Coronary artery (tissue), 2 donors: Measurements from ENCODE around the gene RBM8A.

Experiments
- DNase-seq: peaks from one replicate; pipeline ENCODE4 v3.0.0-alpha.2; 2017; ENCODE audit warnings: low spot score
- H3K27ac ChIP-seq, 2 donors: fragments of 200-600 bp; sonication (generic); one replicate each; pipeline ENCODE4 v1.5.1; 2016 to 2019
- H3K4me3 ChIP-seq: fragments of 200-600 bp; sonication (generic); 2 replicates; pipeline ENCODE4 v1.5.1; 2016; ENCODE audit warnings: mild to moderate bottlenecking, moderate library complexity
- TF ChIP-seq, protein P1 (sequence below): fragments of 200-600 bp; sonication (generic); IDR thresholded peaks from one replicate; pipeline ENCODE4 v1.5.1; 2019; ENCODE audit warnings: antibody characterized with exemption

RBM8A gene

DNA sequence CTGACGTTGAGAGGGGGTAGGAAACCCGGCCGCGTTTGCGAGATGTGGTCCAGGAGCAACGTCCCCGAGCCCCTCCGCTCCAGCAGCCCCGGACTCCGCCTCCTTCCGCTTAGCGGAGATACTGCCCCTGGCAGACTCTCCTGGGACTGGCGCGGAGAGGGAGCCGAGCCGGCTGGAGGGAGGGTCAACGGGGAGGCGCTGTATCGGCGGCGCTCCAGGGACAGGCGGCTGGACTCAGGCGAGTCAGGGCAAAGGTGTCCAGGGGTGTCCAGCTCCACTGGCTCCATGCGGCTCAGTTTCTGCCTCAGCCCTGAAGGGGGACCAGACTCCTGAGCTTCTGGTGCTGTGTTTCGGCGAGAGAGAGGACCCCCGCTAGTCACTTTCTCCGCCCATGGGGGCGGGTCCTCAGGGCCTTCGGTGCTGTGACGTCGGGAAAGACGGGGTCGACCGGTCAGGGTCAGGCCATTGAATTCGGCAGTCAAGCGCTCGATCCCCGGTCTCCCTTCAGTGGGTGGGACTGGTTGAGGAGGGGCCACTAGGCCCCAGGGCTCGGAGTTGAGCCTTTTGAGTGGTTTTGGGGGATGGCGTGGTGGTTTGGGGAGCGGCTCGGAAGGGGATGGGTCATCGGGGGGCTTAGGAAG is 33.3 kb upstream of the RBM8A start:
- H3K27ac ChIP-seq: peak overlapping the region; percentile 83 to 93
- peak; percentile 91 for DNase-seq

DNA sequence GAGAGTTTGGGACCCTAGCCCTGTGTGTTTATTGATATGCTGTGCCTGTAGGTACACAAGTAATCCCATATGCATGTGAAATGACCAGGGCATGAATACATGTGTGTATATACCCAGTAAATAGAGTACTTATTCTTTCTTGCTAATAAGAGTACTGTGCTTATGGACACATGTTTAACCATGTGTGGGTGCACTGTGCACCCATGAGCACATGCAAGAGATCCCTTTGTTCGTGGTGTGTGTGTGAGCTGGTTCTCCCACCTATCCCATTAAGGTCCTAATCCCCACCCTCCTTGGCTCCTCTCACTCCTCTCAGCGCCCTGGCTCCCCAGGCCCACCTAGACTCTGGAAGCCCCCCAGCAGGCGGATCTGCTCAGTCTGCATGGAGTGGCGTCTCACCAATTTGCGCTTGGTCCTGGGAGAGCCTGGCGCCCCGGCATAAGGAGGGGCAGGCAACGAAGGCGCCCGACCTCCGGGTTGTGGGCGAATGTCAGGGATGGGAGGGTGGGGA is 32.7 kb upstream of the RBM8A start:
- TF ChIP-seq, protein P1, sequence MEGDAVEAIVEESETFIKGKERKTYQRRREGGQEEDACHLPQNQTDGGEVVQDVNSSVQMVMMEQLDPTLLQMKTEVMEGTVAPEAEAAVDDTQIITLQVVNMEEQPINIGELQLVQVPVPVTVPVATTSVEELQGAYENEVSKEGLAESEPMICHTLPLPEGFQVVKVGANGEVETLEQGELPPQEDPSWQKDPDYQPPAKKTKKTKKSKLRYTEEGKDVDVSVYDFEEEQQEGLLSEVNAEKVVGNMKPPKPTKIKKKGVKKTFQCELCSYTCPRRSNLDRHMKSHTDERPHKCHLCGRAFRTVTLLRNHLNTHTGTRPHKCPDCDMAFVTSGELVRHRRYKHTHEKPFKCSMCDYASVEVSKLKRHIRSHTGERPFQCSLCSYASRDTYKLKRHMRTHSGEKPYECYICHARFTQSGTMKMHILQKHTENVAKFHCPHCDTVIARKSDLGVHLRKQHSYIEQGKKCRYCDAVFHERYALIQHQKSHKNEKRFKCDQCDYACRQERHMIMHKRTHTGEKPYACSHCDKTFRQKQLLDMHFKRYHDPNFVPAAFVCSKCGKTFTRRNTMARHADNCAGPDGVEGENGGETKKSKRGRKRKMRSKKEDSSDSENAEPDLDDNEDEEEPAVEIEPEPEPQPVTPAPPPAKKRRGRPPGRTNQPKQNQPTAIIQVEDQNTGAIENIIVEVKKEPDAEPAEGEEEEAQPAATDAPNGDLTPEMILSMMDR: no peak
- H3K4me3 ChIP-seq: peak overlapping the region; percentile 77
- H3K27ac ChIP-seq: peak overlapping the region; percentile 83 to 93
- DNase-seq: no peak

More for the DNA sequence above, 33.3 kb upstream of the RBM8A start:
- H3K4me3 ChIP-seq: peak overlapping the region; percentile 77
- TF ChIP-seq, protein P1: no peak

DNA sequence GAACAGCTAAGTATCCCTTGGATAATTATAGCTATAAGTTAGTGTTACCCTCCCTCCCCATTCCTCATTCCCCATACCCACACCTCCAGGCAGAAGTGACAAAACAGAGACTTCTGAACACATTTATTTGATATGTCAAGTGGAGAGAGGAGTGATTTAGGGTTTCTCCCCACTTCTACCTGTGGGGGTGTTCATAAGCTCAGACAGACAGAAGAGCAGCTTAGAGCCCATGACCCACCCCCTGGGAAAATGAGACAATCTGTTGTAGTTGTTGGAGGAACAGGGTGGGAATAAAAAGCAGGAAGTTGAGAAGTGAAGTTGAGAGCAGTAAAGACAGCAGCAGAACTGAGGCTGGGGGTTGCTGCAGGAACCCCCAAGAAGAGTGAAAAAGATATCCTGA is 32.0 kb upstream of the RBM8A start:
- no peak for DNase-seq
- TF ChIP-seq, protein P1: no peak
- H3K27ac ChIP-seq: peak overlapping the region in 1 of 2 donors; percentile 93
- no peak overlapping the region for H3K4me3 ChIP-seq

DNA sequence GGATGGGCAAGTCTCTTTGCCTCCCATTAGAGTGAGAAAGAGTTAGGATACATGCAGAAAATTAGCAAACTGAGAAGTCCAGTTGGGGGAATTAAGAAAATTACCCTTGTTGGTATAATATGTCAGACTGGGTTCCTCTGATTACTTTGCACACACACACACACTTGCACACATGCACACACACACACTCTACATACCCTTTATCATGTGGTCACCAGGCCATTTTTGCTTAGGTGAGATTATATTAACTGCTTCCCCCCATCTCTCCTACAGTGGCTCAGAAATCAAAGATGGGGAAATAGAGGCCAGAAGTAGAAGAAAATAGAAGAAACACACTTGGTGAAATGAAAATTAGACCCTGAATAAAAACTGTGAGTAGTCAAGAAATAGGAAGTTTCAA is 31.4 kb upstream of the RBM8A start:
- peak overlapping the region; percentile 26 to 99 for H3K27ac ChIP-seq

GRCh38 chr1:145957443-145958319 is 30.4 kb upstream of the RBM8A start, which contains the start of gene LIX1L:
TSS of gene LIX1L (minus strand) at chr1:145958017. CDS start at chr1:145957927, 90 bp downstream.
- Histone ChIP-seq H3K27ac (peak within 1 kb of the TSS; percentile 95 to 99), H3K4me3 (peak within 1 kb of the TSS; percentile 93)
- peak; percentile 98 for DNase-seq
- TF ChIP-seq, protein P1: no peak

More for the DNA sequence above, 31.4 kb upstream of the RBM8A start:
- H3K4me3 ChIP-seq: no peak overlapping the region
- TF ChIP-seq, protein P1: no peak
- no peak for DNase-seq

- no peak for DNase-seq
- Histone ChIP-seq H3K4me3 (peak overlapping the region; percentile 93), H3K27ac (peak overlapping the region; percentile 95 to 99)
- TF ChIP-seq, protein P1: no peak
Measured at GRCh38 chr1:145956781-145957442, 29.6 kb upstream of the RBM8A start.
